Glomerular visceral epithelial cell (primary cell): ENCODE data around the gene REC8.
A peak's percentile ranks its signal among the peaks of the same experiment; 100 is the strongest.

Experiments
- DNase-seq: peaks from one replicate; pipeline ENCODE4 v3.0.0-alpha.2; 2016; ENCODE audit errors: extremely low spot score

REC8 gene

GRCh38 chr14:24138396-24139271 is 33.2 kb upstream of the REC8 start:
- DNase-seq: no peak

DNA sequence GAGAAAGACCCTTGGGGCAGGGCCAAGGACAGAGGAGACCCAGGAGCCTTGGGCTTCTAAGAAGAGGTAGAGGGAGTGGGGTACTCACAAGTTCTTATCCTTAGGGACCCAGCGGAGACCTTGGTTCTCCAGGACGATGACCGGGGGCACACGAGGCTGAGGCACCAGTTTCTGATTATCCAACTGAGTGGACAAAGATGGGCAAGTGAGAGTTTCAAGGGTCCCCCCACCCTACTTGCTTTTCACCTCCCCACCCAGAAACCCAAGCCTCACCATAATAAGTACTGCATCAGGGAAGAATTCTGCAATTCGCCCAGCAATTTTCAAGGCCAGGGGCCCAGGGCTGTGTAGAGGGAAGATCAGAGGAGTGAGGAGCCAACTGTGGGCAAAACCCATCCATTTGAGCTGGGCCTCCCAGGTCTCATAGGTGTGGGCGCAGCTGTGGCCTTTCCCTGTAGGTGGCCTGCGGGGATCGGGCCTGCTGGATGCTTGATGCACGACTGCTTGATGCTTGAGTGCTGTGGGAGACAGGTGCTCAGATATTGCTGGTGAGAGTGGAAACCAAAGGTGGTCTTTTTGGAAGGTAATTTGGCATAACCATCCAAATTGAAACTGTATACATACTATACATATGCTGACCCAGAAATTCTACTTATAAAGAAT is 32.5 kb upstream of the REC8 start:
- DNase-seq: no peak

- peak; percentile 100 for DNase-seq
Measured at GRCh38 chr14:24141097-24141880, 30.6 kb upstream of the REC8 start, which contains the start of gene EMC9. EMC9 (minus strand) TSS chr14:24141591; CDS start chr14:24141304, 287 bp downstream.

GRCh38 chr14:24143511-24143910 is 28.4 kb upstream of the REC8 start:
- DNase-seq: no peak

- no peak for DNase-seq
Measured at GRCh38 chr14:24144451-24144850, 27.4 kb upstream of the REC8 start.

GRCh38 chr14:24145219-24145618 is 26.7 kb upstream of the REC8 start:
- DNase-seq: no peak

DNA sequence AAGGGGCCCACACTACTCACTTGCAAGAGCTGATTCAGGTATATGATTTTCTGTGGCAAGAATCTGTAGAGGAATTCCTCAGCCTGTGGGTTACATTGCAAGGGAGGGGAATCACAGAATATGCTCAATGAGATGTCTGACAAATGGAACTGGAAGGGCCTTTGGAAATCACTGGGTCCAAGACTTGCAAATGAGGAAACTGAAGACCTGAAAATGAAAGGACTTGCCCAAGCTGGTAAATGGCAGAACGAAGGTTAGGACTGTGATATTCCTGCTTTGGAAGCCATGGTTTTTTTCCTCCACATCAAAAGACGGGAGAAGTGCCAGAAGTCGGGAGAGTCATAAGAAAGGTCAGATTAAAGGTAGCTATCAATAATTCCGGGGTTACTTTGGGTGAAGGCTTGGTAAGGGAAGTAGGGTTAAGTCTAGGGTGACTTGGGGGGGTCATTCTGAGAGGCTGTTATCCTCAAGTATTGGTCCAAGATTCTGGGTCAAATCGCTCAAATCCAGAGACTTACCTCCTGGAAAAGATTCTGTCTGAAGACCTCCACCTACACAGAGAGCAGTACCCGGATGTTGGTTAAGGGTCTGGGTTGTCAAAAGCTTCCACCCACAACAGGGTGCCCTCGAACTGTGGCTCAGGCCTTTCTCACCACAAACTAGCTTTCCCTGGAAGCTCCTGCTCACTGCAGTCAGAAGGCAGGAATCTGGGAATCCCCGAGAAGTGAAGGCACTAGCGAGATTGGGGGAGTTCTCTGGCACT is 26.0 kb upstream of the REC8 start:
- DNase-seq: no peak

DNA sequence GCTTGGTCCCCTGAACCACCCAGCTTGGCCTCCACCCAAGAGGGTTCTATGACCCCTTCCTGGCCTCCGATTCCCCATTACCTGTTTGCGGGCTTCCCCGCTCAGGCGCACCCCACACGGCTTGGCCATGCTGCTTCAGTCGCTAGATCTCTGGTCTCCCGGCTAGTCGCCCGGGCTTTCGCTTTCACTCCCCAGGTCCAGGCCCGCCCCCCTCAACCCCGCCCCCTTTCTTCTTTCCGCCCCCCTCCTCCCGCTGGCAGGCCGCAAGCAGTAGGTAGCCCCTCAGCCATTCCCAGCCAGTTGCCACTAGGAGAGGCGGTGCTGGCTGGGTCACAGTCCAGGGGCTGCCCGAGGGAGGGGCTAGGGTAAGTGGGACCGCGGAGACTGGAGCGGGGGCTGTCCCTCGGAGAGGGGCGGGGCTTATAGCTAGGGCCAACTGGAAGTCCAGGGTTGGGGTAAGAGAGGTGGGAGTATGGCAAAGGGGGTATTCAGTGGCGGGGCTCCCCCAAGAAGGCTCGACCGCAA is 25.4 kb upstream of the REC8 start, which contains the start of gene PSME2:
PSME2 (minus strand) TSS at position 158 of the 525 bp plus-strand sequence; CDS start at position 129, 29 bp downstream.
- peak; percentile 99 for DNase-seq

GRCh38 chr14:24146978-24147760 is 24.7 kb upstream of the REC8 start, which contains the start of gene RNF31:
RNF31 (plus strand) TSS chr14:24147498; CDS start chr14:24147699, 201 bp downstream.
- DNase-seq: peak; percentile 98

GRCh38 chr14:24147761-24148428 is 24.0 kb upstream of the REC8 start:
- DNase-seq: no peak

DNA sequence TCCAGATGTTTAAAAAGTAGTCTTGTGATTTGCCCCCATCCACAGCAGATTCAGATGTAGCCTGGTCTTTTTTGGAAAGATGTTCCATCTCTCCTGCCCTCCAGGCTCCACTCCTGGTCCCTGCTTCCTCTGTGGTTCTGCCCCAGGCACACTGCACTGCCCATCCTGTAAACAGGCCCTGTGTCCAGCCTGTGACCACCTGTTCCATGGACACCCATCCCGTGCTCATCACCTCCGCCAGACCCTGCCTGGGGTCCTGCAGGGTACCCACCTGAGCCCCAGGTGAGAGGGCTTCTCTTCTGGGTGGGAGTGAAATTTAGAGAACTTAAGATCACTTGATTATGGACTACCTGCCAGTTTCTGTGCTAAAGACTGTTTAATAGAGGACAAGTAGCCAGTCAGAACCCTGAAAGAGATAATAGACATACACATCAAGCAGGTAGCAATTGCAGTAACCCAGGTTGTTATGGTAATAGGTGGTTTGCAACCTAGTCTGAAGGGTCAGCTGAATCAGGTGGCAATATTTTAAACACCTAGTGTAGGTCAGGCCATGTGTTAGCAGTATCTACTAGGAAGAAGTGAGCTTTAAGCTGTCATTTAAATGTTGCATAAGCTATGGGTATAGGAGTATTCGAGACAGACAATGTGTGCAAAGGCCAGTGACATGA is 22.4 kb upstream of the REC8 start:
- DNase-seq: no peak

DNA sequence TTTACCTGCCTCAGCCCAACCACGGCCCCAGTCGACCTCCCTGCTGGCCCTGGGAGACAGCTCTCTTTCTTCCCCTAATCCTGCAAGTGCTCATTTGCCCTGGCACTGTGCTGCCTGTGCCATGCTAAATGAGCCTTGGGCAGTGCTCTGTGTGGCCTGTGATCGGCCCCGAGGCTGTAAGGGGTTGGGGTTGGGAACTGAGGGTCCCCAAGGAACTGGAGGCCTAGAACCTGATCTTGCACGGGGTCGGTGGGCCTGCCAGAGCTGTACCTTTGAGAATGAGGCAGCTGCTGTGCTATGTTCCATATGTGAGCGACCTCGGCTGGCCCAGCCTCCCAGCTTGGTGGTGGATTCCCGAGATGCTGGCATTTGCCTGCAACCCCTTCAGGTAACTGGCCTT is 21.8 kb upstream of the REC8 start:
- no peak for DNase-seq

- no peak for DNase-seq
Measured at GRCh38 chr14:24150567-24150966, 21.3 kb upstream of the REC8 start.

GRCh38 chr14:24150993-24151392 is 20.9 kb upstream of the REC8 start:
- DNase-seq: no peak

- DNase-seq: no peak
Measured at GRCh38 chr14:24151404-24152080, 20.3 kb upstream of the REC8 start.

DNA sequence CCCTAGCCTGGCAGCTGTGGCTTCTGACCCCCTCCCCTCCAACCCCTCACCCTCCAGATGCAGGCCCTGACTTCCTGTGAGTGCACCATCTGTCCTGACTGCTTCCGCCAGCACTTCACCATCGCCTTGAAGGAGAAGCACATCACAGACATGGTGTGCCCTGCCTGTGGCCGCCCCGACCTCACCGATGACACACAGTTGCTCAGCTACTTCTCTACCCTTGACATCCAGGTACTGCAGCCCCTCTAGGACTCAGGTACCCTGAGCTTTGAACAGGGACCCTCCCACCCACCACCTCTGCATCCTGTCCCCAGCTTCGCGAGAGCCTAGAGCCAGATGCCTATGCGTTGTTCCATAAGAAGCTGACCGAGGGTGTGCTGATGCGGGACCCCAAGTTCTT is 16.8 kb upstream of the REC8 start:
- no peak for DNase-seq

DNA sequence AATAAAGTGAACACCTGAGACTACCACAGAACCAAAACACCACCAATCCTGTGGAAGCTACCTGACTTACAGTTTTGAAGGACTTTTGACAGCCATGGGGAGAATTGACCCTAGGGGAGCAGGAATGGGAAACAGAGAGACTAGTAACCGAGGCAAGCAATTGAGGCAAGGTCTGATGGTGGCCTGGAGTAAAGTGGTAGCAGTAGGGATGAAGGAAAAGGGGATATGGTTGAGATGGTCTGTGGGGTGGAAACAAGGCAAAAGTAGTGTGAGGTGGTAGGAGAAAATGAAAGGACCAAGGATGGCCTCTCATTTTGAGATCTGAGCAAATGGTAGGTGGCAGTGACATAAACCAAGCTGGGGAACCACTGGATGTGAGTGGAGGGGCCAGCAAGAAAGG is 15.0 kb upstream of the REC8 start:
- no peak for DNase-seq

- DNase-seq: no peak
Measured at GRCh38 chr14:24157331-24157730, 14.5 kb upstream of the REC8 start.
